ENCODE measurements around the gene CASP8AP2.

GRCh38 chr6:89894169-89894568, 64.5 kb downstream of the CASP8AP2 start, which contains the start of gene GJA10:
- no peak for TF ChIP-seq GATA2 (IDR thresholded peaks at IDR 0.05; ENCODE audit: low read depth, low read length)
- no peak for TF ChIP-seq GATA3 (IDR thresholded peaks at IDR 0.05; ENCODE audit: low read depth, low read length)
